HEK293 (cell line): Measurements from ENCODE around the gene FMN1.

Experiments
- GLIS1 ChIP-seq: fragments of 450-650 bp; formaldehyde crosslinking; IDR thresholded peaks from 2 replicates; pipeline ENCODE4 v1.5.1; 2016; ENCODE audit warnings: missing biosample characterization, missing genetic modification characterization
- INSM2 ChIP-seq: fragments of 450-650 bp; formaldehyde crosslinking; IDR thresholded peaks from 2 replicates; pipeline ENCODE4 v1.5.1; 2016; ENCODE audit warnings: missing biosample characterization, missing genetic modification characterization
- KLF16 ChIP-seq: fragments of 450-650 bp; formaldehyde crosslinking; IDR thresholded peaks from 2 replicates; pipeline ENCODE4 v1.5.1; 2017; ENCODE audit warnings: missing biosample characterization, missing genetic modification characterization
- KLF7 ChIP-seq: fragments of 450-650 bp; formaldehyde crosslinking; IDR thresholded peaks from 2 replicates; pipeline ENCODE4 v1.5.1; 2016; ENCODE audit warnings: missing biosample characterization, missing genetic modification characterization, borderline replicate concordance
- KLF9 ChIP-seq: fragments of 450-650 bp; formaldehyde crosslinking; IDR thresholded peaks from 2 replicates; pipeline ENCODE4 v1.5.1; 2016; ENCODE audit warnings: missing biosample characterization, missing genetic modification characterization, low read depth
- OSR2 ChIP-seq: fragments of 450-650 bp; formaldehyde crosslinking; IDR thresholded peaks from 2 replicates; pipeline ENCODE4 v1.5.1; 2016; ENCODE audit warnings: missing biosample characterization, missing genetic modification characterization
- SALL2 ChIP-seq: fragments of 450-650 bp; formaldehyde crosslinking; IDR thresholded peaks from 2 replicates; pipeline ENCODE4 v1.5.0; 2017; ENCODE audit warnings: missing biosample characterization, mild to moderate bottlenecking, missing genetic modification characterization, borderline replicate concordance
- SETDB1 ChIP-seq: IDR thresholded peaks from one replicate; pipeline ENCODE4 v1.6.1; 2017; ENCODE audit warnings: mild to moderate bottlenecking, low read length, moderate library complexity, mixed read lengths; ENCODE audit not compliant: insufficient read length
- SP2 ChIP-seq: fragments of 450-650 bp; formaldehyde crosslinking; IDR thresholded peaks from 2 replicates; pipeline ENCODE4 v1.5.1; 2016; ENCODE audit warnings: missing biosample characterization, missing genetic modification characterization
- ZFHX2 ChIP-seq: fragments of 450-650 bp; formaldehyde crosslinking; conservative IDR thresholded peaks from 2 replicates; pipeline ENCODE4 v1.5.1; 2016; ENCODE audit warnings: missing biosample characterization, missing genetic modification characterization
- ZNF112 ChIP-seq: fragments of 450-650 bp; formaldehyde crosslinking; IDR thresholded peaks from 2 replicates; pipeline ENCODE4 v1.5.0; 2017; ENCODE audit warnings: missing biosample characterization, missing genetic modification characterization
- ZNF114 ChIP-seq: fragments of 450-650 bp; formaldehyde crosslinking; IDR thresholded peaks from 2 replicates; pipeline ENCODE4 v1.5.0; 2017; ENCODE audit warnings: missing biosample characterization, missing genetic modification characterization
- ZNF133 ChIP-seq: fragments of 450-650 bp; formaldehyde crosslinking; IDR thresholded peaks from 2 replicates; pipeline ENCODE4 v1.5.1; 2016; ENCODE audit warnings: missing biosample characterization, missing genetic modification characterization
- ZNF140 ChIP-seq: fragments of 450-650 bp; formaldehyde crosslinking; IDR thresholded peaks from 2 replicates; pipeline ENCODE4 v1.5.1; 2016; ENCODE audit warnings: missing biosample characterization, missing genetic modification characterization
- ZNF148 ChIP-seq: fragments of 450-650 bp; formaldehyde crosslinking; IDR thresholded peaks from 2 replicates; pipeline ENCODE4 v1.5.0; 2017; ENCODE audit warnings: missing biosample characterization, missing genetic modification characterization, borderline replicate concordance
- ZNF169 ChIP-seq: fragments of 450-650 bp; formaldehyde crosslinking; IDR thresholded peaks from 2 replicates; pipeline ENCODE4 v1.5.1; 2016; ENCODE audit warnings: missing biosample characterization, missing genetic modification characterization
- ZNF239 ChIP-seq: fragments of 450-650 bp; formaldehyde crosslinking; IDR thresholded peaks from 2 replicates; pipeline ENCODE4 v1.5.1; 2016; ENCODE audit warnings: missing biosample characterization, missing genetic modification characterization
- ZNF302 ChIP-seq: fragments of 450-650 bp; formaldehyde crosslinking; IDR thresholded peaks from 2 replicates; pipeline ENCODE4 v1.5.1; 2016; ENCODE audit warnings: missing biosample characterization, missing genetic modification characterization, low read depth
- ZNF335 ChIP-seq: fragments of 450-650 bp; formaldehyde crosslinking; conservative IDR thresholded peaks from 2 replicates; pipeline ENCODE4 v1.5.1; 2016; ENCODE audit warnings: missing biosample characterization, missing genetic modification characterization
- ZNF362 ChIP-seq: fragments of 450-650 bp; formaldehyde crosslinking; IDR thresholded peaks from 2 replicates; pipeline ENCODE4 v1.5.1; 2016; ENCODE audit warnings: missing biosample characterization, missing genetic modification characterization
- ZNF449 ChIP-seq: fragments of 450-650 bp; formaldehyde crosslinking; IDR thresholded peaks from 2 replicates; pipeline ENCODE4 v1.5.1; 2017; ENCODE audit warnings: missing biosample characterization, mild to moderate bottlenecking, missing genetic modification characterization, moderate library complexity
- ZNF596 ChIP-seq: fragments of 450-650 bp; IDR thresholded peaks from 2 replicates; pipeline ENCODE4 v1.5.0; 2018; ENCODE audit warnings: missing biosample characterization, mild to moderate bottlenecking, missing genetic modification characterization, moderate library complexity
- ZNF76 ChIP-seq: fragments of 450-650 bp; formaldehyde crosslinking; IDR thresholded peaks from 2 replicates; pipeline ENCODE4; 2016; ENCODE audit warnings: low read depth, missing biosample characterization, missing genetic modification characterization, borderline replicate concordance
- ZNF768 ChIP-seq: fragments of 450-650 bp; formaldehyde crosslinking; IDR thresholded peaks from 2 replicates; pipeline ENCODE4 v1.5.1; 2018; ENCODE audit warnings: missing biosample characterization, mild to moderate bottlenecking, missing genetic modification characterization
- ZXDB ChIP-seq: fragments of 450-650 bp; formaldehyde crosslinking; IDR thresholded peaks from 2 replicates; pipeline ENCODE4 v1.5.1; 2016; ENCODE audit warnings: missing biosample characterization, missing genetic modification characterization
- TF ChIP-seq, protein P1 (sequence below): fragments of 450-650 bp; formaldehyde crosslinking; optimal IDR thresholded peaks from 2 replicates; pipeline ENCODE3; 2016; ENCODE audit warnings: missing biosample characterization, mild to moderate bottlenecking, missing genetic modification characterization
- TF ChIP-seq, protein P2 (sequence below): fragments of 450-650 bp; formaldehyde crosslinking; IDR thresholded peaks from 2 replicates; pipeline ENCODE4 v1.5.1; 2016; ENCODE audit warnings: missing biosample characterization, missing genetic modification characterization
- TF ChIP-seq, protein P3 (sequence below): fragments of 450-650 bp; formaldehyde crosslinking; conservative IDR thresholded peaks from 2 replicates; pipeline ENCODE4 v1.5.1; 2016; ENCODE audit warnings: low read depth, missing biosample characterization, missing genetic modification characterization

The FMN1 gene

DNA sequence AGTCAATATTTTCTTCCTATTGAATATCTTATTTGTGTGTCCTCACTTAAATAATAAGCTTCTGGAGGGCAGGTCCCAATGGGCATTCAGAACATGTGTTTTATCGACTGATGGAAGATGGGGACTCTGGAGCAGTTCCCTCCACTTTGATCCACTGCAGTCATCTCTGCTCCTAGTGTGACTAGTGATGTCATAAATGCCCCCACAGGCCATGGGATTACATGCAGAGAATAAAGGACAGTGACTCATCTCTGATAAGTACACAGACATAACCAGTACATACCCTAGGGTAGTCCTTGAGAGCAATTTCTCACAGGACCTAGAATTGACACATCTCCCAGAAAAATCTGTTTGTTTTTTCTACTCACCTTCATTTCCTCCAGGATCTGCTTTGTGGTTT is 49.4 kb upstream of the FMN1 start (continued):
- TF ChIP-seq ZNF76 (tag by site-specific recombination) (no peak), KLF9 (tag by site-specific recombination) (no peak), ZNF449 (tag by site-specific recombination) (no peak), ZNF362 (no peak), SP2 (no peak), ZNF302 (tag by site-specific recombination) (no peak), ZNF596 (tag by site-specific recombination) (no peak), GLIS1 (tag by site-specific recombination) (peak; percentile 64), ZNF335 (no peak), KLF7 (no peak), ZNF133 (no peak), OSR2 (tag by site-specific recombination) (no peak), SETDB1 (no peak), INSM2 (tag by site-specific recombination) (peak; percentile 56; the same call in 1 of the 2 replicates), ZNF112 (tag by site-specific recombination) (no peak), ZFHX2 (tag by site-specific recombination) (no peak), SALL2 (tag by site-specific recombination) (no peak), ZNF169 (tag by site-specific recombination) (no peak), ZNF114 (tag by site-specific recombination) (no peak), KLF16 (no peak), ZNF239 (tag by site-specific recombination) (no peak), ZNF148 (tag by site-specific recombination) (no peak), ZNF140 (tag by site-specific recombination) (no peak), ZNF768 (tag by site-specific recombination) (no peak), ZXDB (tag by site-specific recombination) (no peak)
- TF ChIP-seq, protein P1, sequence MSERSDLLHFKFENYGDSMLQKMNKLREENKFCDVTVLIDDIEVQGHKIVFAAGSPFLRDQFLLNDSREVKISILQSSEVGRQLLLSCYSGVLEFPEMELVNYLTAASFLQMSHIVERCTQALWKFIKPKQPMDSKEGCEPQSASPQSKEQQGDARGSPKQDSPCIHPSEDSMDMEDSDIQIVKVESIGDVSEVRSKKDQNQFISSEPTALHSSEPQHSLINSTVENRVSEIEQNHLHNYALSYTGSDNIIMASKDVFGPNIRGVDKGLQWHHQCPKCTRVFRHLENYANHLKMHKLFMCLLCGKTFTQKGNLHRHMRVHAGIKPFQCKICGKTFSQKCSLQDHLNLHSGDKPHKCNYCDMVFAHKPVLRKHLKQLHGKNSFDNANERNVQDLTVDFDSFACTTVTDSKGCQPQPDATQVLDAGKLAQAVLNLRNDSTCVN (tag by site-specific recombination), result no peak
- TF ChIP-seq, protein P2, sequence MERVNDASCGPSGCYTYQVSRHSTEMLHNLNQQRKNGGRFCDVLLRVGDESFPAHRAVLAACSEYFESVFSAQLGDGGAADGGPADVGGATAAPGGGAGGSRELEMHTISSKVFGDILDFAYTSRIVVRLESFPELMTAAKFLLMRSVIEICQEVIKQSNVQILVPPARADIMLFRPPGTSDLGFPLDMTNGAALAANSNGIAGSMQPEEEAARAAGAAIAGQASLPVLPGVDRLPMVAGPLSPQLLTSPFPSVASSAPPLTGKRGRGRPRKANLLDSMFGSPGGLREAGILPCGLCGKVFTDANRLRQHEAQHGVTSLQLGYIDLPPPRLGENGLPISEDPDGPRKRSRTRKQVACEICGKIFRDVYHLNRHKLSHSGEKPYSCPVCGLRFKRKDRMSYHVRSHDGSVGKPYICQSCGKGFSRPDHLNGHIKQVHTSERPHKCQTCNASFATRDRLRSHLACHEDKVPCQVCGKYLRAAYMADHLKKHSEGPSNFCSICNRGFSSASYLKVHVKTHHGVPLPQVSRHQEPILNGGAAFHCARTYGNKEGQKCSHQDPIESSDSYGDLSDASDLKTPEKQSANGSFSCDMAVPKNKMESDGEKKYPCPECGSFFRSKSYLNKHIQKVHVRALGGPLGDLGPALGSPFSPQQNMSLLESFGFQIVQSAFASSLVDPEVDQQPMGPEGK (tag by site-specific recombination), result no peak
- TF ChIP-seq, protein P3, sequence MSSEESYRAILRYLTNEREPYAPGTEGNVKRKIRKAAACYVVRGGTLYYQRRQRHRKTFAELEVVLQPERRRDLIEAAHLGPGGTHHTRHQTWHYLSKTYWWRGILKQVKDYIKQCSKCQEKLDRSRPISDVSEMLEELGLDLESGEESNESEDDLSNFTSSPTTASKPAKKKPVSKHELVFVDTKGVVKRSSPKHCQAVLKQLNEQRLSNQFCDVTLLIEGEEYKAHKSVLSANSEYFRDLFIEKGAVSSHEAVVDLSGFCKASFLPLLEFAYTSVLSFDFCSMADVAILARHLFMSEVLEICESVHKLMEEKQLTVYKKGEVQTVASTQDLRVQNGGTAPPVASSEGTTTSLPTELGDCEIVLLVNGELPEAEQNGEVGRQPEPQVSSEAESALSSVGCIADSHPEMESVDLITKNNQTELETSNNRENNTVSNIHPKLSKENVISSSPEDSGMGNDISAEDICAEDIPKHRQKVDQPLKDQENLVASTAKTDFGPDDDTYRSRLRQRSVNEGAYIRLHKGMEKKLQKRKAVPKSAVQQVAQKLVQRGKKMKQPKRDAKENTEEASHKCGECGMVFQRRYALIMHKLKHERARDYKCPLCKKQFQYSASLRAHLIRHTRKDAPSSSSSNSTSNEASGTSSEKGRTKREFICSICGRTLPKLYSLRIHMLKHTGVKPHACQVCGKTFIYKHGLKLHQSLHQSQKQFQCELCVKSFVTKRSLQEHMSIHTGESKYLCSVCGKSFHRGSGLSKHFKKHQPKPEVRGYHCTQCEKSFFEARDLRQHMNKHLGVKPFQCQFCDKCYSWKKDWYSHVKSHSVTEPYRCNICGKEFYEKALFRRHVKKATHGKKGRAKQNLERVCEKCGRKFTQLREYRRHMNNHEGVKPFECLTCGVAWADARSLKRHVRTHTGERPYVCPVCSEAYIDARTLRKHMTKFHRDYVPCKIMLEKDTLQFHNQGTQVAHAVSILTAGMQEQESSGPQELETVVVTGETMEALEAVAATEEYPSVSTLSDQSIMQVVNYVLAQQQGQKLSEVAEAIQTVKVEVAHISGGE (tag by site-specific recombination), result no peak
